H1 (cell line): ENCODE measurements around the gene RELN. TPM values are rescaled to one million over a fixed set of nuclear protein-coding genes. Genes with fewer than 3 reads are reported as not detected.

Experiments used
- CTCF ChIA-PET: fragments of 300-600 bp; sonication (Branson Sonifier 250); formaldehyde crosslinking; loops from one replicate; lab custom pipeline; 2021; ENCODE audit not compliant: partially characterized antibody; lab: Charles Lee
- POLR2A ChIA-PET: fragments of 300-600 bp; sonication (Branson Sonifier 250); formaldehyde crosslinking; loops from one replicate; lab custom pipeline; 2021; ENCODE audit warnings: inconsistent platforms; ENCODE audit not compliant: partially characterized antibody; lab: Charles Lee
- DNase-seq, 2 experiments: peaks; one replicate each; pipeline versions ENCODE4 v3.0.0 to v3.0.0-alpha.2; 2010 to 2022; ENCODE audit warnings: low spot score in 2 of 2, low read depth in 1 of 2, mixed read lengths in 1 of 2
- FAIRE-seq: peaks from 2 replicates; lab custom pipeline; 2011; peaks lifted over from hg19 to GRCh38; lab: Jason Lieb, UNC
- H2AFZ ChIP-seq: 2 replicates; pipeline ENCODE4 v1.8.1; 2012; ENCODE audit warnings: low read length, inconsistent platforms
- H2AK5ac ChIP-seq: 2 replicates; pipeline ENCODE4 v1.6.1; 2013; ENCODE audit warnings: low read depth, low read length
- H2BK120ac ChIP-seq: replicated peaks from 2 replicates; pipeline ENCODE3; 2013; ENCODE audit warnings: low read depth, low read length, inconsistent platforms
- H2BK12ac ChIP-seq: 2 replicates; pipeline ENCODE4 v1.6.1; 2013; ENCODE audit warnings: low read depth, low read length
- H2BK15ac ChIP-seq: 2 replicates; pipeline ENCODE4 v1.6.1; 2013; ENCODE audit warnings: low read length
- H2BK20ac ChIP-seq: 2 replicates; pipeline ENCODE4 v1.6.1; 2013; ENCODE audit warnings: low read length
- H2BK5ac ChIP-seq: 2 replicates; pipeline ENCODE4 v1.6.1; 2013; ENCODE audit warnings: low read depth, low read length
- H3K14ac ChIP-seq: 2 replicates; pipeline ENCODE4 v1.6.1; 2013; ENCODE audit warnings: inconsistent platforms; ENCODE audit not compliant: insufficient read length
- H3K18ac ChIP-seq: 2 replicates; pipeline ENCODE4 v1.6.1; 2013; ENCODE audit warnings: low read length; ENCODE audit errors: extremely low read depth
- H3K23ac ChIP-seq: 2 replicates; pipeline ENCODE4 v1.6.1; 2013; ENCODE audit warnings: inconsistent platforms; ENCODE audit not compliant: insufficient read length
- H3K23me2 ChIP-seq: 2 replicates; pipeline ENCODE4 v1.6.1; 2013; ENCODE audit warnings: low read depth, low read length
- H3K27ac ChIP-seq: 2 replicates; pipeline ENCODE4 v1.6.1; 2011; ENCODE audit warnings: low read depth, low read length, inconsistent platforms
- H3K27me3 ChIP-seq, 4 experiments: replicated peaks in 1 of 4; 1 replicate in 1 of 4; 2 replicates in 3 of 4; pipeline versions ENCODE4 v1.6.1 to v1.8.1; 2011 to 2013; ENCODE audit warnings: low read length in 3 of 4, mild to moderate bottlenecking in 3 of 4, inconsistent platforms in 2 of 4, mixed read lengths in 2 of 4, moderate library complexity in 1 of 4; ENCODE audit not compliant: control insufficient read depth in 3 of 4, insufficient read depth in 3 of 4; ENCODE audit errors: extremely low read depth in 1 of 4
- H3K36me3 ChIP-seq, 4 experiments: 2 replicates each; pipeline versions ENCODE4 v1.6.1 to v1.8.1; 2011 to 2013; ENCODE audit warnings: mild to moderate bottlenecking in 4 of 4, low read length in 3 of 4, moderate library complexity in 2 of 4, control low read depth in 1 of 4, inconsistent platforms in 1 of 4; ENCODE audit not compliant: insufficient read depth in 4 of 4, control insufficient read depth in 2 of 4
- H3K4ac ChIP-seq: replicated peaks from 2 replicates; pipeline ENCODE3; 2013; ENCODE audit warnings: low read length, low read depth, mixed read lengths, inconsistent platforms; ENCODE audit not compliant: insufficient read length
- H3K4me1 ChIP-seq, 4 experiments: replicated peaks in 1 of 4; 1 replicate in 1 of 4; 2 replicates in 3 of 4; pipeline versions ENCODE4 v1.6.1 to v1.8.1; 2011 to 2013; ENCODE audit warnings: low read length in 3 of 4, inconsistent platforms in 2 of 4, mixed read lengths in 1 of 4; ENCODE audit not compliant: insufficient read depth in 4 of 4, control insufficient read depth in 3 of 4
- H3K4me2 ChIP-seq, 2 experiments: 2 replicates each; pipeline versions ENCODE4 v1.6.1 to v1.8.1; 2011 to 2013; ENCODE audit warnings: low read depth in 2 of 2, low read length in 2 of 2, control low read depth in 1 of 2, inconsistent platforms in 1 of 2, mild to moderate bottlenecking in 1 of 2; ENCODE audit not compliant: insufficient read depth in 1 of 2
- H3K4me3 ChIP-seq, 4 experiments: fragments of 200-600, 300-600 bp in 1 of 4; sonication (generic), shearing (Covaris generic), sonication (Bioruptor Twin) in 1 of 4; 2 replicates each; pipeline versions ENCODE4 v1.5.1 to v1.8.1; 2011 to 2016; ENCODE audit warnings: low read length in 4 of 4, low read depth in 3 of 4, control low read depth in 2 of 4, inconsistent platforms in 2 of 4, mild to moderate bottlenecking in 2 of 4, mixed read lengths in 1 of 4, moderate library complexity in 1 of 4; ENCODE audit not compliant: insufficient read depth in 2 of 4; ENCODE audit errors: extremely low read depth in 1 of 4
- H3K56ac ChIP-seq: replicated peaks from 2 replicates; pipeline ENCODE3; 2013; ENCODE audit warnings: low read depth, mild to moderate bottlenecking, mixed read lengths, low read length, inconsistent platforms; ENCODE audit not compliant: insufficient read length
- H3K79me1 ChIP-seq: 2 replicates; pipeline ENCODE4 v1.6.1; 2013; ENCODE audit warnings: low read depth, low read length, control low read depth
- H3K79me2 ChIP-seq, 2 experiments: 2 replicates each; pipeline versions ENCODE4 v1.6.1 to v1.8.1; 2012 to 2013; ENCODE audit warnings: low read length in 2 of 2, mild to moderate bottlenecking in 2 of 2, inconsistent platforms in 1 of 2; ENCODE audit not compliant: insufficient read depth in 2 of 2, control insufficient read depth in 1 of 2
- H3K9ac ChIP-seq, 4 experiments: replicated peaks in 1 of 4; 1 replicate in 1 of 4; 2 replicates in 3 of 4; pipeline versions ENCODE4 v1.6.1 to v1.8.1; 2011 to 2013; ENCODE audit warnings: low read depth in 3 of 4, low read length in 3 of 4, control low read depth in 2 of 4, mild to moderate bottlenecking in 2 of 4, moderate library complexity in 2 of 4, inconsistent platforms in 1 of 4; ENCODE audit errors: extremely low read depth in 1 of 4
- H3K9me3 ChIP-seq, 2 experiments: 2 replicates each; pipeline versions ENCODE4 v1.6.1 to v1.8.1; 2012 to 2013; ENCODE audit warnings: mild to moderate bottlenecking in 2 of 2, moderate library complexity in 2 of 2, control low read depth in 1 of 2, inconsistent platforms in 1 of 2, low read depth in 1 of 2, low read length in 1 of 2, mixed read lengths in 1 of 2; ENCODE audit not compliant: insufficient read depth in 2 of 2
- H4K20me1 ChIP-seq, 2 experiments: replicated peaks in 1 of 2; 2 replicates each; pipeline versions ENCODE3 to v1.8.1; 2011 to 2013; ENCODE audit warnings: inconsistent platforms in 2 of 2, low read length in 2 of 2, mild to moderate bottlenecking in 1 of 2; ENCODE audit not compliant: insufficient read depth in 2 of 2, control insufficient read depth in 1 of 2
- H4K5ac ChIP-seq: 2 replicates; pipeline ENCODE4 v1.6.1; 2013; ENCODE audit warnings: low read length, low read depth, mixed read lengths, inconsistent platforms; ENCODE audit not compliant: insufficient read length
- H4K8ac ChIP-seq: 2 replicates; pipeline ENCODE4 v1.8.0; 2013; ENCODE audit warnings: mild to moderate bottlenecking, moderate library complexity, low read length, inconsistent platforms; ENCODE audit not compliant: insufficient read depth; ENCODE audit errors: extremely low read depth
- H4K91ac ChIP-seq: replicated peaks from 2 replicates; pipeline ENCODE3; 2013; ENCODE audit warnings: low read length, mixed read lengths, inconsistent platforms; ENCODE audit not compliant: insufficient read length
- ASH2L ChIP-seq: fragments of 200-600, 300-600 bp; sonication (generic); IDR thresholded peaks from one replicate; pipeline ENCODE4 v1.7.1; 2017; ENCODE audit warnings: low read length
- BRCA1 ChIP-seq: IDR thresholded peaks from 2 replicates; pipeline ENCODE4 v1.6.1; 2012; ENCODE audit warnings: low read depth, low read length, improper control_type of control experiment
- GTF2F1 ChIP-seq: IDR thresholded peaks from 2 replicates; pipeline ENCODE4 v1.6.1; 2012; ENCODE audit warnings: low read depth, low read length, improper control_type of control experiment, borderline replicate concordance
- MAFK ChIP-seq: IDR thresholded peaks from 2 replicates; pipeline ENCODE4 v1.6.1; 2012; ENCODE audit warnings: low read depth, mild to moderate bottlenecking, improper control_type of control experiment, low read length
- NRF1 ChIP-seq: IDR thresholded peaks from 2 replicates; pipeline ENCODE4 v1.6.1; 2011; ENCODE audit warnings: mild to moderate bottlenecking, low read depth, low read length, improper control_type of control experiment
- POU5F1 ChIP-seq: IDR thresholded peaks from 2 replicates; pipeline ENCODE4 v1.6.1; 2011; ENCODE audit warnings: low read depth, mild to moderate bottlenecking, low read length, moderate library complexity
- RNF2 ChIP-seq: fragments of 200-900, 300-1000 bp; sonication (generic); IDR thresholded peaks from 2 replicates; pipeline ENCODE4 v1.7.1; 2016; ENCODE audit warnings: borderline replicate concordance, low read depth, mild to moderate bottlenecking, antibody characterized with exemption, low read length; ENCODE audit not compliant: poor library complexity, severe bottlenecking; ENCODE audit errors: missing control alignments
- RXRA ChIP-seq: IDR thresholded peaks from 2 replicates; pipeline ENCODE4 v1.6.1; 2011; ENCODE audit warnings: low read depth, mild to moderate bottlenecking, low read length, moderate library complexity; ENCODE audit not compliant: insufficient read depth
- SP4 ChIP-seq: IDR thresholded peaks from 2 replicates; pipeline ENCODE4 v1.6.1; 2012; ENCODE audit warnings: low read length, inconsistent platforms
- TBP ChIP-seq: IDR thresholded peaks from 2 replicates; pipeline ENCODE4 v1.6.1; 2011; ENCODE audit warnings: low read depth, low read length, improper control_type of control experiment
- TCF12 ChIP-seq: IDR thresholded peaks from 2 replicates; pipeline ENCODE4 v1.6.1; 2011; ENCODE audit warnings: low read depth, mild to moderate bottlenecking, low read length
- WGBS, 2 experiments: shearing (Covaris generic) in 1 of 2; methylation state at CpG; one replicate each; pipeline versions ENCODE4 v1.1.6 to v1.1.7; 2013 to 2015; ENCODE audit warnings: low lambda C conversion rate in 2 of 2, mixed read lengths in 2 of 2, inconsistent platforms in 1 of 2, low coverage in 1 of 2, missing lambda C conversion rate in 1 of 2; ENCODE audit not compliant: insufficient replicate concordance in 2 of 2, insufficient coverage in 1 of 2, insufficient read length in 1 of 2; ENCODE audit errors: extremely low coverage in 1 of 2, missing lambda C conversion rate in 1 of 2; 5-methylcytosine and 5-hydroxymethylcytosine counted together
- polyA plus RNA-seq, 7 experiments: library from polyadenylated mRNA; depleted of rRNA in 3 of 7; stranded (reverse) in 5 of 7; unstranded in 2 of 7; fragments of >200 nt in 5 of 7; fragments of 200-250 nt in 2 of 7; gene quantifications; 1 replicate in 5 of 7; 2 replicates in 1 of 7; 4 replicates in 1 of 7; pipeline versions ENCODE4 v1.2.1 to v1.2.3, GENCODE V29; 2011 to 2013; ENCODE audit warnings: missing spikeins in 2 of 7, mixed read lengths in 2 of 7
- total RNA-seq: library from RNA; stranded (reverse); fragmentation: NEBNext Ultra II Directional; extraction: Animal tissue kit (Norgen Biotek cat#: 25700); gene quantifications from 2 replicates; pipeline ENCODE4 v1.2.1, GENCODE V29; 2021

Gene RELN
- total and polyA plus RNA-seq, 2 of the 8 experiments (the other 6 are each of a cell fraction or from before 2014, with no cell fraction given), result 0.03 to 0.07 TPM

- WGBS, 2 experiments, result 95% methylated on average over 6 of the region's 6 CpGs; no CpG with 5 or more reads in 1 of the 2 experiments
- no peak overlapping the region for H4K5ac ChIP-seq
- H3K4me2 ChIP-seq, result no peak overlapping the region
- no peak overlapping the region for H3K56ac ChIP-seq
- no peak overlapping the region for H3K23ac ChIP-seq
- H2BK12ac ChIP-seq, result no peak overlapping the region
- POLR2A ChIA-PET, result no interaction called here
- H3K4me1 ChIP-seq, result no peaks in the 10 kb centered on the region
- TF ChIP-seq ASH2L, result no peak
- no peak for TF ChIP-seq TBP
- TF ChIP-seq RNF2, result no peak
- no peak for TF ChIP-seq MAFK
- TF ChIP-seq NRF1, result no peak
- TF ChIP-seq BRCA1, result no peak
- TF ChIP-seq RXRA, result no peak
- no peak for TF ChIP-seq POU5F1
- no peak for TF ChIP-seq GTF2F1
- no peak for TF ChIP-seq TCF12
- no peak for TF ChIP-seq SP4
- no peak overlapping the region for H4K91ac ChIP-seq
- H3K27ac ChIP-seq, result no peak overlapping the region
- H3K23me2 ChIP-seq, result no peaks in the 10 kb centered on the region
- H3K36me3 ChIP-seq, result no peaks in the 10 kb centered on the region
- H2BK5ac ChIP-seq, result no peak overlapping the region
- H2BK20ac ChIP-seq, result no peak overlapping the region
- H3K79me1 ChIP-seq, result no peaks in the 10 kb centered on the region
- DNase-seq, result no peak
- no peak overlapping the region for H3K4ac ChIP-seq
- FAIRE-seq, result no peak
- H3K79me2 ChIP-seq, result no peaks in the 10 kb centered on the region
- no peak overlapping the region for H2BK15ac ChIP-seq
- no peak overlapping the region for H3K14ac ChIP-seq
- no peak overlapping the region for H2BK120ac ChIP-seq
- no peak overlapping the region for H3K9ac ChIP-seq
- no peak overlapping the region for H2AFZ ChIP-seq
- H3K18ac ChIP-seq, result no peak overlapping the region
- no peak overlapping the region for H3K4me3 ChIP-seq
- H4K8ac ChIP-seq, result no peak overlapping the region
- CTCF ChIA-PET, result interaction anchor here (1.0 to 1.1 kb wide), 2 partner anchors 11 to 18 kb away, joined by 3 read pairs; no protein-coding TSS in a partner anchor
- no peaks in the 10 kb centered on the region for H3K9me3 ChIP-seq
- H4K20me1 ChIP-seq, result no peaks in the 10 kb centered on the region
- H3K27me3 ChIP-seq, result no peaks in the 10 kb centered on the region
- no peak overlapping the region for H2AK5ac ChIP-seq
These were observed 75.1 kb downstream of the RELN start for GRCh38 chr7:103914147-103914899.
